Vagina (tissue), 2 donors: Measurements from ENCODE around the gene LTF.

Source experiments
- CTCF ChIP-seq, 3 experiments: fragments of 450-650 bp in 2 of 3; fragments of 200-600 bp in 1 of 3; sonication (generic) in 1 of 3; IDR thresholded peaks; one replicate each; pipeline ENCODE4 v1.5.1; 2017 to 2019; ENCODE audit warnings: antibody characterized with exemption in 3 of 3, mild to moderate bottlenecking in 2 of 3, moderate library complexity in 2 of 3
- POLR2A ChIP-seq, 2 donors: fragments of 450-650 bp; IDR thresholded peaks; one replicate each; pipeline ENCODE4 v1.6.1; 2017; ENCODE audit warnings: antibody characterized with exemption in 2 of 2, mild to moderate bottlenecking in 2 of 2, moderate library complexity in 2 of 2
- POLR2AphosphoS5 ChIP-seq, 2 donors: sonication (generic); formaldehyde crosslinking; IDR thresholded peaks; one replicate each; pipeline ENCODE4 v1.9.0; 2017; ENCODE audit warnings: antibody characterized with exemption in 2 of 2, mild to moderate bottlenecking in 2 of 2, low read depth in 1 of 2; ENCODE audit not compliant: insufficient read depth in 1 of 2

- TF ChIP-seq CTCF (IDR thresholded peaks at IDR 0.05) (no peak), POLR2A (IDR thresholded peaks at IDR 0.05) (no peak), POLR2AphosphoS5 (IDR thresholded peaks at IDR 0.05; ENCODE audit: insufficient read depth in 1 of 2, low read depth in 1 of 2) (no peak)
Observed at GRCh38 chr3:46400846-46401245, 63.9 kb downstream of the LTF start.
